ENCODE measurements around the gene TSGA10.
"Not testable (repeated sequence)": the region's sequence is repeated elsewhere in the genome, so short reads cannot be mapped to it uniquely, and the experiment has no call there.

The TSGA10 gene

DNA sequence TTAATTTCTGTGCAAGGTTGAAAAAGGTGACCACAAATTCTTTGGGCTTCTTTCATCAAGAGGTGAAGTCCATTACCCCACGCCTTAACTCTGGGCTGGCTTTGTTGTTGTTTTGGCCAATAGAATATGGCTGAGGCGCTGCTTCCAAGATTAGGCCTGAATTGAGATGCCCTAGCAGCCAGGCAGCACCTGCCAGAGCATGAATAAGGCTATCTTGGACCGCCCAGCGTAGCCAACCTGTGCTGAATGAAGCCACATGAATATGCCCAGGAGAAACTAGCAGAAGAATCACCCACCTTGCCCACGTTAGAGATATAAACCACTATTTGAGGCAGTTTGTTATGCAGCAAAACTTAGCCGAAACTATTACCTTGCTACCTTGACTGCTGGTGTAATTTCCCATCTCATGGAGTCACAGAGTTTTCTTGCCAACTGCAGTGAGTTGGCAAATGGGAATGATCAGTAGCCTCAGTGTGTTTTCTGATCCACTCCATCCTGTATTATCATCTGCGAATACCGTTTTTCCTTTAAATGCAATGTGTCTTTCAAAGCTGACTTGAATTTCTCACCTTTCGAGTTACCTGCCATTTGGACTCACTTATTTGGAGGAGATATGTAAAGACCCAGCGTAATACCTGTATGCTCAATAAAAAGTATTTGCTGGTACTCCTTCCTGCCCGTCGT is 679 bp downstream of the TSGA10 start:
- DNase-seq: no peak

- DNase-seq: no peak
Observed at GRCh38 chr2:99152199-99152895, 2.4 kb downstream of the TSGA10 start.

- DNase-seq: no peak
Observed at GRCh38 chr2:99150706-99151105, 4.0 kb downstream of the TSGA10 start.

- peak; percentile 90 to 95 for DNase-seq
Observed at GRCh38 chr2:99141110-99142108, 13.3 kb downstream of the TSGA10 start, which contains the start of gene C2orf15. C2orf15 (plus strand) TSS chr2:99141707; CDS start chr2:99150559, 8,852 bp downstream.

- peak; percentile 32 to 71 for DNase-seq
Observed at GRCh38 chr2:99140860-99141109, 14.0 kb downstream of the TSGA10 start.

DNA sequence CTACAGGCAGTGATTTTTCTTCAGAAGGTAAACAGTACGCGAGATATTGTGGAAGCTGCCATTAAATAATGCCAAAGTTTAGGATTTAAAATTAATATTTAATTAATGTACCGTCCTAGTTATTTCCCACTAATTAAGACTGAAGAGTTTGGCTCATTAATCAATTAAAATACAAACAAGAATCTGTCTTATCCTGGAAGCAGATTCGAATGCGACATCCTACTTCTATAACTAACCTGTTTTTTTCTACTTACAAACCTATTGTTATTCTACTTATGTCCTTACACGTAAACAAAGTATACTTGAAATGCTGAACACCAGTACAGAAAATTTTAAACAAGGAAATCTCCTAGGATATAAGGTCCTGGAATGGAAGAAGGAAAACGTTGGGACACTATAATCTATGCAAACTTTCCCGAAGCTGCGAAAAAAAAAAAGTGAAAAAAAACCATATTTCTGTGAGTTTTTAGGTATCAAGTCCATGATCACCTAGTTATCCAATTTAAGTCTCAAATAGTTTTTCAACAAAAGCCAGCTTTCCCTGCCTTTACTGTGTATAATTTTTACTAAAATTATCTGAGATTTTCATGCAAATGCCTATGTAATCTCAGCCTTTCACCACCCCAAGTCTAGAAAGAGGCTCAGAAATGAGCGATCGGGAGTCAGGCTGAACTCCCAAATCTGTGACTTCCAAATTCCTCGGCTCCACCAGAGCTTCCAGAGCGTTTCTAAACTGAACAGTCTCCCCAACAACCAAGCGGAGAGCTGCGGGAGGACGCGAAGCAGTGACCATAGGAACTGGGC is 14.5 kb downstream of the TSGA10 start:
- DNase-seq: no peak

DNA sequence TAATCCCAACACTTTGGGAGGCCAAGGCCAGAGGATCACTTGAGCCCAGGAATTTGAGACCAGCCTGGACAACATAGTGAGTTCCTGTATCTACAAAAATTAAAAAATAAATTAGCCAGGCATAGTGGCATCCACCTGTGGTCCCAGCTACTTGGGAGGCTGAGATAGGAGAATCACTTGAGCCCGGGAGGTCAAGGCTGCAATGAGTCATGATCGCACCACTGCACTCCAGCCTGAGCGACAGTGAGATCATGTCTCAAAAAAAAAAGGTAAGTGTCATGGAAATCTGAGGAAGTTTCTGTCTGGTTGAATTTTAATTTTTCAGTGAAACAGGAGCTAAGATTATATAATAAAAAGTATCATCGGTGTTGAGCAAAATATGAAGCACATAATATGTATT is 15.7 kb downstream of the TSGA10 start:
- no peak for DNase-seq

GRCh38 chr2:99135044-99135556 is 19.6 kb downstream of the TSGA10 start:
- DNase-seq: not testable (repeated sequence)

- DNase-seq: no peak
Observed at GRCh38 chr2:99127981-99128380, 26.8 kb downstream of the TSGA10 start.

GRCh38 chr2:99112617-99113016 is 42.1 kb downstream of the TSGA10 start:
- no peak for DNase-seq

DNA sequence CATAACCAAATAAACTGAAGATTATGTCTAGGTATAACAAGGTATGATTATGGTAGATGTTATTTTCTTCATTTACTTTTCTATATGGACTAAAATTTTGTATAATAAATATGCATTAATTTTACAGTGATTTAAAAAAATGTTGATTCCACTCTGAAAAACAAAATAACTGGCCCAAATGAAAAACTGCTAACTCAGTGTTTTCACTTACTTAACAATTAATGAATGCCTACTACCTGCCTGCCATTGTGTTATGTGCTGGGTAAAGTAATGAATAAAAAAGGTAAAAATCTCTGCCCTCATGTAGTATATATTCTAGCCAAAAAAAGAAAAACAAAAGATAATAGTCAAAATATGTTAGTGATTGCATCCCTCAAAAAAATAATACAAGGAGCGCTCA is 42.8 kb downstream of the TSGA10 start:
- no peak for DNase-seq

DNA sequence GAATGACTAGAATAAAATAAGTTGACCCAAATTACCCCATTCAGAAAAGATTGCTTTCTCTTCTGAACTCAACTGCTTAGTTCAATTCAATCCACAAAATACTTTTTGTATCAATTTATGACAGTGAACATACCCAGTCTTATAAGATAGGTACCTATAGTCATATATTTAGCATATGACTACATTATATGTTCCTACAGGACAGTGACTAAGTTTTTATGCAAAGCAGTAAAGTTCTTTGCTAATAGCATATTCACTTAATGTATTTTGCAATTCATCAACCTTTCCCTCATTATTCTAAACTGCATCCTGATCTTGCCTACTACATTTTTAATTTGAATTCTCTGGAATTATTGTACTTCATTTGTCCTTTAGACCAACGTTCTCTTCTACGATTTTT is 43.5 kb downstream of the TSGA10 start:
- DNase-seq: no peak

DNA sequence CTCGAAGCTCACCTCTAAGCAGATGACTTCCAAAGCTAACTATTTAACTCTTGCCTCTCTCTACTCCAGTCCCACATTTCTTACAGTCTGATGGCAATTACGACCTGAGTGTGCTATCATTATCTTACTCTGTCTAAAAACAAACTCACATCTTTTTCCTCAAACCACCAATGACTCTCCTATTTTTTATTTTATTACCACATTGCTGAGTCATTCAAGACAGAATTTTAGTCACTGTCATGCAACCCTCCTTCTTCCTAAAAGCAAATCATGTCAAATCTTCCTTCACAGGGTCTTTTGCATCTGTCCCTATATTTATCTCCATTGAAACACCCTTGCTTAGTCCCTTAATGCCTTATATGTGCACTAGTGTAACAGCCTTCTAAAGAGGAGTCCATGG is 47.8 kb downstream of the TSGA10 start:
- no peak for DNase-seq

GRCh38 chr2:99104006-99104405 is 50.7 kb downstream of the TSGA10 start:
- no peak for DNase-seq

GRCh38 chr2:99101697-99102096 is 53.0 kb downstream of the TSGA10 start:
- no peak for DNase-seq

GRCh38 chr2:99096728-99097127 is 58.0 kb downstream of the TSGA10 start:
- no peak for DNase-seq

- DNase-seq: no peak
Observed at GRCh38 chr2:99088017-99088416, 66.7 kb downstream of the TSGA10 start.

DNA sequence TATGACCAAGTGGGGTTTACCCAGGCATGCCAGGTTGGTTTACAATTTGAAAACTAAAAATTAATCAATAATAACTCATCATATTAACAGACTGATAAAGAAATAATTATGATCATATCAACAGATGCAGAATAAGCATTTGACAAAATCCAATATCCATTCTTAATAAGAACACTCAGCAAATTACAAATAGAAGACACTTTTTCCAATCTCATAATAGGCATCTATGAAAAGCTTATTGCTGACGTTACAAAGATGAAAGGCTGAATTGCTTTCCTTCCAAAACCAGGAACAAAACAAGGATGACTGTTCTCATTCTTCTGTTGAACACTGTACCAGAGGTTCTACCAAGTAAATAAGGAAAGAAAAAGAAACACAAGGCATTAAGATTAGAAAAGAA is 68.4 kb downstream of the TSGA10 start:
- DNase-seq: no peak

DNA sequence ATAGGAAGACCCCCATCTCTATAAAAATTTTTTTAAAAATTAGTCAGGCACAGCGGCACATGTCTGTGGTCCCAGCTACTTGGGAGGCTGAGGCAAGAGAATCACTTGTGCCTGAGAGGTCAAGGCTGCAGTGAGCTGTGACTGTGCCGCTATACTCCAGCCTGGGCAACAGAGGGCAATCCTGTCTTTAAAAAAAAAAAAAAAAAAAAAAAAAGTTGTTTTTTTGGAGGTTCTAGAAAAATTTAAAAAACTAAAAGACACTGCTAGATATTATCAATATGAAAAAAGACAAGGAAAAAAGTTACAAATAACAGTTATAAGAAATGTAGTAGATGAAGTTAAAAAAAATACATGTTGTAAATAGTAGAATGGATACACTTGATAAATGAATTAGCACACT is 69.3 kb downstream of the TSGA10 start:
- no peak for DNase-seq

DNA sequence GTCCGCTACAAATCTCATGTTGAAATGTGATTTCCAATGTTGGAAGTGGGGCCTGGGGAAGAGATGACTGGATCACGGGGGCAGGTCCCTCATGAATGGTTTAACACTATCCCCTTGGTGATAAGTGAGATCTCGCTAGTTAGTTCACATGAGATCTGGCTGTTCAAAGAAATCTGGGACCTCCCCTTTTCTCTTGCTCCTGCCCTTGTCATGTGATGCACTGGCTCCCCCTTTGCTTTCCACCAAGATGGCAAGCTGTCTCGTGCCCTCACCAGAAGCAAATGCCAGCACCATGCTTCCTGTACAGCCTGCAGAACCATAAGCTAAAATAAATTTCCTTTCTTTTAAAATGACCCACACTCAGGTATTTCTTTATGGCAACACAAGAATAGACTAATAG is 70.5 kb downstream of the TSGA10 start:
- no peak for DNase-seq

DNA sequence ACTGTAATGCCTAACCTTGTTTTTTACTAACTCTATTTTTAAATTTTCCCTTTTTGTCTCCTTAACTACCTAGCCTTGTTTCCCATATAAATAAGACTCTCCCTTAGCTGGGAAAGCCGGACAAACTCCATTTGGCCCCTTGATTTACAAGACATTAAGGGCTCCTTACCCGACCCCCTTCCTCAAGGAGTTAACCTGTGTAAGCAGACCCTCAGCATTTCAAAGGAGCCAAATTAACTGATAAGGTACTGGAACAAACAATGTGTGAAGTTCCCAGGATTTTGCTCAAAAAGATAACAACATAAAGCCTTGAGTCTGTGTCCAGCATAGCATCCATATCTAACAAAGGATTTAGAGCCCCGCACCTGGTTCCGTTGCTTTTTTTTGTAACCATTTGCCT is 72.9 kb downstream of the TSGA10 start:
- DNase-seq: no peak

GRCh38 chr2:99079226-99079625 is 75.5 kb downstream of the TSGA10 start:
- DNase-seq: no peak

GRCh38 chr2:99072551-99072950 is 82.2 kb downstream of the TSGA10 start:
- DNase-seq: no peak
